ENCODE data around the gene WNT5A. TPM values are rescaled to one million over a fixed set of nuclear protein-coding genes. Genes with fewer than 3 reads are reported as not detected.

WNT5A gene
- total and polyA plus RNA-seq, 9 of the 15 experiments (the other 6 are each of a cell fraction or from before 2014, with no cell fraction given) = 0.11 TPM; not detected in 8

DNA sequence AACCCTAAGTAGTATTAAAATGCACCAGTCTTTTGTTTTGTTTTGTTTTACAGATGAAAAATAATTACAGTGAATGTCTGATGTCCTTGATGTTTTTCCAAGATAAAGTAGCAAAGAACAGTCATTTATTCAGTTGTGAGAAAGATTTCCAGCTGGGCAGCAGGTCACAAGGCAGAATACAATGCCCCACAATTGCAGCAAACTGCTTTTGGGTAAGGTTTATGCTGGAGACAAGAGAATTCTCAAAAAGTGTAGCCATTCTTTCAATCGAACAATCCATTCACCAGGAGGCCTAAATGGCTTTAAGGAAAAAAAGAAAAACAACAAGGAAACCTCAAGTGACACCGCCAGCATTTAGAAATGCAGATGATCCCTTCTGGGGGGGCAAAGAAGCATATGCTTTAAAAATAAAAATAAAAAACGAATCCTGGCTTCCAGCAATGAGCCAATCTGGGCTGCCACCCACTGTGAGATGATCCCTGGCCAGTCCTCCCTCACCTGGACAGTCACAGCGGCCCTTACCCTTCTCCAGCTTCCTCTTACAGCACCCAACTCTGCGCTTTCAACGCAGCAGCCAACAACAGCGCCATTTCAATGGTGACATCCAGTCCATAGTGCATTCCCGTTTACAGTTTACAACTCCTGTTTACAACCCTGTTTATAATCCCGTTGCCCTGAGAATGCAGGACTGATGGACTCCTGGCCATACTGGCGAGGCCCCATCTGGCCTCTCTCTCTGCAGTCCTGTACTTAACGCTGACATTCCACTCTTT is 25.7 kb upstream of the WNT5A start (continued):
- TF ChIP-seq, protein P1, sequence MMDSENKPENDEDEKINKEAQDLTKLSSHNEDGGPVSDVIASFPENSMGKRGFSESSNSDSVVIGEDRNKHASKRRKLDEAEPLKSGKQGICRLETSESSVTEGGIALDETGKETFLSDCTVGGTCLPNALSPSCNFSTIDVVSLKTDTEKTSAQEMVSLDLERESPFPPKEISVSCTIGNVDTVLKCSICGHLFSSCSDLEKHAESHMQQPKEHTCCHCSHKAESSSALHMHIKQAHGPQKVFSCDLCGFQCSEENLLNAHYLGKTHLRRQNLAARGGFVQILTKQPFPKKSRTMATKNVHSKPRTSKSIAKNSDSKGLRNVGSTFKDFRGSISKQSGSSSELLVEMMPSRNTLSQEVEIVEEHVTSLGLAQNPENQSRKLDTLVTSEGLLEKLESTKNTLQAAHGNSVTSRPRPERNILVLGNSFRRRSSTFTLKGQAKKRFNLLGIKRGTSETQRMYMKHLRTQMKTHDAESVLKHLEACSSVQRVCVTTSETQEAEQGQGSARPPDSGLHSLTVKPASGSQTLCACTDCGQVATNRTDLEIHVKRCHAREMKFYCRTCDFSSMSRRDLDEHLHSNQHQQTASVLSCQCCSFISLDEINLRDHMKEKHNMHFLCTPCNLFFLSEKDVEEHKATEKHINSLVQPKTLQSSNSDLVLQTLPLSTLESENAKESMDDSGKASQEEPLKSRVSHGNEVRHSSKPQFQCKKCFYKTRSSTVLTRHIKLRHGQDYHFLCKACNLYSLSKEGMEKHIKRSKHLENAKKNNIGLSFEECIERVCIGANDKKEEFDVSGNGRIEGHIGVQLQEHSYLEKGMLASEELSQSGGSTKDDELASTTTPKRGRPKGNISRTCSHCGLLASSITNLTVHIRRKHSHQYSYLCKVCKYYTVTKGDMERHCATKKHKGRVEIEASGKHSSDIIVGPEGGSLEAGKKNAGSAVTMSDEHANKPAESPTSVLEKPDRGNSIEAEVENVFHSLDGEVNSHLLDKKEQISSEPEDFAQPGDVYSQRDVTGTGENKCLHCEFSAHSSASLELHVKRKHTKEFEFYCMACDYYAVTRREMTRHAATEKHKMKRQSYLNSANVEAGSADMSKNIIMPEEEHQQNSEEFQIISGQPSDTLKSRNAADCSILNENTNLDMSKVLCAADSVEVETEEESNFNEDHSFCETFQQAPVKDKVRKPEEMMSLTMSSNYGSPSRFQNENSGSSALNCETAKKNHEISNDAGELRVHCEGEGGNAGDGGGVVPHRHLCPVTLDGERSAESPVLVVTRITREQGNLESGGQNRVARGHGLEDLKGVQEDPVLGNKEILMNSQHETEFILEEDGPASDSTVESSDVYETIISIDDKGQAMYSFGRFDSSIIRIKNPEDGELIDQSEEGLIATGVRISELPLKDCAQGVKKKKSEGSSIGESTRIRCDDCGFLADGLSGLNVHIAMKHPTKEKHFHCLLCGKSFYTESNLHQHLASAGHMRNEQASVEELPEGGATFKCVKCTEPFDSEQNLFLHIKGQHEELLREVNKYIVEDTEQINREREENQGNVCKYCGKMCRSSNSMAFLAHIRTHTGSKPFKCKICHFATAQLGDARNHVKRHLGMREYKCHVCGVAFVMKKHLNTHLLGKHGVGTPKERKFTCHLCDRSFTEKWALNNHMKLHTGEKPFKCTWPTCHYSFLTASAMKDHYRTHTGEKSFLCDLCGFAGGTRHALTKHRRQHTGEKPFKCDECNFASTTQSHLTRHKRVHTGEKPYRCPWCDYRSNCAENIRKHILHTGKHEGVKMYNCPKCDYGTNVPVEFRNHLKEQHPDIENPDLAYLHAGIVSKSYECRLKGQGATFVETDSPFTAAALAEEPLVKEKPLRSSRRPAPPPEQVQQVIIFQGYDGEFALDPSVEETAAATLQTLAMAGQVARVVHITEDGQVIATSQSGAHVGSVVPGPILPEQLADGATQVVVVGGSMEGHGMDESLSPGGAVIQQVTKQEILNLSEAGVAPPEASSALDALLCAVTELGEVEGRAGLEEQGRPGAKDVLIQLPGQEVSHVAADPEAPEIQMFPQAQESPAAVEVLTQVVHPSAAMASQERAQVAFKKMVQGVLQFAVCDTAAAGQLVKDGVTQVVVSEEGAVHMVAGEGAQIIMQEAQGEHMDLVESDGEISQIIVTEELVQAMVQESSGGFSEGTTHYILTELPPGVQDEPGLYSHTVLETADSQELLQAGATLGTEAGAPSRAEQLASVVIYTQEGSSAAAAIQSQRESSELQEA (IDR thresholded peaks at IDR 0.05; ENCODE audit: low read depth) = no peak
- TF ChIP-seq CC2D1A (IDR thresholded peaks at IDR 0.05) = no peak
- no peak for TF ChIP-seq ESRRA (IDR thresholded peaks at IDR 0.05; ENCODE audit: borderline replicate concordance, low read depth)
- no peak for TF ChIP-seq SETDB1 (IDR thresholded peaks at IDR 0.05; ENCODE audit: low read length)

Data from K562 (cell line).